Heart right ventricle (tissue), 16 donors: ENCODE results near the gene SUN5. TPM values are rescaled to one million over a fixed set of nuclear protein-coding genes. Genes with fewer than 3 reads are reported as not detected.

Experiments used
- ATAC-seq, 8 donors: fragments of 200-7000 bp; cut with Tn5 transposase; one replicate each; pipeline ENCODE4 v1.9.1; 2020; ENCODE audit warnings: mild to moderate bottlenecking in 8 of 8, moderate library complexity in 8 of 8, moderate number of reproducible peaks in 1 of 8
- DNase-seq, 2 donors: peaks; one replicate each; pipeline ENCODE4 v3.0.0-alpha.2; 2020
- H3K27ac ChIP-seq, 10 donors: fragments of 200-600 bp; sonication (generic) in 2 of 10; one replicate each; pipeline versions ENCODE4 v1.5.0 to v1.8.0; 2020 to 2022; ENCODE audit warnings: mild to moderate bottlenecking in 3 of 10
- H3K27me3 ChIP-seq, 7 donors: fragments of 200-600 bp; one replicate each; pipeline ENCODE4 v1.8.0; 2021 to 2022; ENCODE audit warnings: mild to moderate bottlenecking in 2 of 7
- H3K36me3 ChIP-seq, 9 donors: fragments of 200-600 bp; sonication (generic) in 1 of 9; one replicate each; pipeline versions ENCODE4 v1.5.0 to v1.8.0; 2020 to 2022; ENCODE audit warnings: mild to moderate bottlenecking in 2 of 9
- H3K4me1 ChIP-seq, 9 donors: fragments of 200-600 bp; sonication (generic) in 1 of 9; one replicate each; pipeline versions ENCODE4 v1.5.0 to v1.8.0; 2020 to 2022; ENCODE audit warnings: mild to moderate bottlenecking in 4 of 9
- H3K4me3 ChIP-seq, 10 donors: fragments of 200-600 bp; sonication (generic) in 2 of 10; one replicate each; pipeline versions ENCODE4 v1.5.0 to v1.8.0; 2020 to 2022; ENCODE audit warnings: mild to moderate bottlenecking in 7 of 10, moderate library complexity in 2 of 10
- H3K9me3 ChIP-seq, 11 donors: fragments of 200-600 bp in 10 of 11; sonication (generic) in 2 of 11; one replicate each; pipeline versions ENCODE4 v1.5.0 to v1.8.0; 2013 to 2022; ENCODE audit warnings: mild to moderate bottlenecking in 2 of 11, control low read depth in 1 of 11, moderate library complexity in 1 of 11
- CTCF ChIP-seq, 9 donors: fragments of 200-600 bp; sonication (generic) in 2 of 9; IDR thresholded peaks; one replicate each; pipeline versions ENCODE4 v1.5.0 to v1.8.0; 2021 to 2022; ENCODE audit warnings: antibody characterized with exemption in 9 of 9, mild to moderate bottlenecking in 5 of 9, moderate library complexity in 1 of 9
- WGBS, 2 donors: extraction: QIAGEN DNeasy Blood & Tissue Kit; methylation state at CpG; one replicate each; pipeline ENCODE4 v1.1.7; 2013; ENCODE audit warnings: inconsistent platforms in 1 of 2; 5-methylcytosine and 5-hydroxymethylcytosine counted together
- intact Hi-C, 10 donors: fragments of 100-400 bp; cut with DNase I; formaldehyde crosslinking; loops; one replicate each; pipeline versions ENCODE4 v1.11.1 to v1.14.2; 2022
- polyA plus RNA-seq, 2 donors: library from polyadenylated mRNA; stranded (reverse); fragments of 200-250 nt; gene quantifications; one replicate each; pipeline ENCODE4 v1.2.3, GENCODE V29; 2013
- total RNA-seq, 10 donors: library from RNA; stranded (reverse); fragmentation: NEBNext Ultra II Directional in 3 of 10; extraction: Animal tissue kit (Norgen Biotek cat#: 25700) in 3 of 10; gene quantifications; one replicate each; pipeline versions ENCODE4 v1.2.1 to v1.2.4, GENCODE V29; 2021 to 2023
- donor health status: Arrhythmogenic right ventricular cardiomyopathy.
- donor health status: ischemic (EF 13 %, LVEDD 7.1; RV severe dilation, severe dysfunction).
- donor health status: healthy with polysubstance abuse.
- donor health status: DM: no; HTN: yes; CAD: no.
- donor health status: DM: no; HTN: no; CAD: no.
- donor health status: ischemic (EF 25% LVEDD 6.9; RV normal size, moderate dysfunction).
- donor health status: ischemic (EF 25% LVEDD 5.7; RV mildly dilated, moderate dysfunction).
- donor health status: healthy.
- donor health status: DM: yes; HTN: yes; CAD: no.
- donor health status: Ischemic cardiomyopathy.
- donor health status: ischemic (EF 35%, LVEDD 5.7; RV mildly dilated, moderate dysfunction).
- donor health status: nonischemic (EF 11% LVEDD 7.7; RV severe dilation, severe dysfunction).
- donor health status: DM: yes; HTN: yes; CAD: no.
- donor health status: PGD.
- donor health status: ischemic (EF 29% LVEDD 5.4; RV normal size, mild dysfunction).
- donor health status: nonischemic (EF 23%, LVEDD 6.1; RV moderate dilation, normal function).

The SUN5 gene
- total and polyA plus RNA-seq, 12 donors, result not detected

- H3K27me3 ChIP-seq, result no peaks in the 10 kb centered on the region
- no peaks in the 10 kb centered on the region for H3K36me3 ChIP-seq
- DNase-seq, result no peak
- peaks cover 0 to 7% (median 0%) of the 10 kb centered on the region in 9 donors for H3K4me1 ChIP-seq
- 84 to 95% methylated on average over 6 of the region's 6 CpGs for WGBS, 2 donors
- no peaks in the 10 kb centered on the region for H3K9me3 ChIP-seq
- H3K4me3 ChIP-seq, result no peak overlapping the region
- intact Hi-C loops, result no loop called here
- no peak for ATAC-seq
- no peak overlapping the region for H3K27ac ChIP-seq
- TF ChIP-seq CTCF (IDR thresholded peaks at IDR 0.05), result no peak
These were observed 23.2 kb downstream of the SUN5 start for GRCh38 chr20:32980990-32981389.

- ATAC-seq, result no peak
- DNase-seq, result no peak
- H3K4me3 ChIP-seq, result no peak overlapping the region
- WGBS, 2 donors, result 70 to 77% methylated on average over 19 of the region's 19 CpGs
- H3K36me3 ChIP-seq, result no peaks in the 10 kb centered on the region
- no peak for TF ChIP-seq CTCF (IDR thresholded peaks at IDR 0.05)
- no peak overlapping the region for H3K27ac ChIP-seq
- H3K4me1 ChIP-seq, result peaks cover 0 to 7% (median 0%) of the 10 kb centered on the region in 9 donors
- H3K9me3 ChIP-seq, result no peaks in the 10 kb centered on the region
- intact Hi-C loops, result no loop called here
- H3K27me3 ChIP-seq, result no peaks in the 10 kb centered on the region
These were observed 23.9 kb downstream of the SUN5 start for GRCh38 chr20:32980131-32980941.

- H3K36me3 ChIP-seq, result no peaks in the 10 kb centered on the region
- intact Hi-C loops, result no loop called here
- ATAC-seq (no peak), DNase-seq (no peak)
- WGBS, 2 donors, result 66 to 72% methylated on average over 9 of the region's 9 CpGs
- H3K4me3 ChIP-seq, result no peak overlapping the region
- no peaks in the 10 kb centered on the region for H3K27me3 ChIP-seq
- TF ChIP-seq CTCF (IDR thresholded peaks at IDR 0.05), result no peak
- no peaks in the 10 kb centered on the region for H3K9me3 ChIP-seq
- H3K4me1 ChIP-seq, result peaks cover 0 to 7% (median 0%) of the 10 kb centered on the region in 9 donors
- no peak overlapping the region for H3K27ac ChIP-seq
These were observed 24.8 kb downstream of the SUN5 start for GRCh38 chr20:32979201-32979998.

- WGBS, 2 donors, result 71 to 85% methylated on average over 7 of the region's 7 CpGs
- TF ChIP-seq CTCF (IDR thresholded peaks at IDR 0.05), result no peak
- ATAC-seq (no peak), DNase-seq (no peak)
- intact Hi-C loops, result no loop called here
- no peak overlapping the region for H3K27ac ChIP-seq
- H3K27me3 ChIP-seq, result no peaks in the 10 kb centered on the region
- no peaks in the 10 kb centered on the region for H3K9me3 ChIP-seq
- no peak overlapping the region for H3K4me3 ChIP-seq
- H3K4me1 ChIP-seq, result peaks cover 0 to 5% (median 0%) of the 10 kb centered on the region in 9 donors
- H3K36me3 ChIP-seq, result no peaks in the 10 kb centered on the region
These were observed 26.3 kb downstream of the SUN5 start for GRCh38 chr20:32978009-32978335.
